Choroid plexus epithelial cell (primary cell): ENCODE data around the gene FRMD4A.
A peak's percentile ranks its signal among the peaks of the same experiment; 100 is the strongest.

Experiments used
- DNase-seq: peaks from one replicate; pipeline ENCODE4 v3.0.0-alpha.2; 2010; ENCODE audit warnings: low read depth
- H3K4me3 ChIP-seq: 2 replicates; pipeline ENCODE4 v1.5.1; 2011; ENCODE audit warnings: low read depth, mild to moderate bottlenecking, control low read depth, low read length, moderate library complexity
- TF ChIP-seq, protein P1 (sequence below): conservative IDR thresholded peaks from 2 replicates; pipeline ENCODE4 v1.5.1; 2011; ENCODE audit warnings: low read depth, mild to moderate bottlenecking, control low read depth, inconsistent platforms, low read length, moderate library complexity

FRMD4A gene

GRCh38 chr10:14259696-14260566, 70.8 kb downstream of the FRMD4A start:
- TF ChIP-seq, protein P1, sequence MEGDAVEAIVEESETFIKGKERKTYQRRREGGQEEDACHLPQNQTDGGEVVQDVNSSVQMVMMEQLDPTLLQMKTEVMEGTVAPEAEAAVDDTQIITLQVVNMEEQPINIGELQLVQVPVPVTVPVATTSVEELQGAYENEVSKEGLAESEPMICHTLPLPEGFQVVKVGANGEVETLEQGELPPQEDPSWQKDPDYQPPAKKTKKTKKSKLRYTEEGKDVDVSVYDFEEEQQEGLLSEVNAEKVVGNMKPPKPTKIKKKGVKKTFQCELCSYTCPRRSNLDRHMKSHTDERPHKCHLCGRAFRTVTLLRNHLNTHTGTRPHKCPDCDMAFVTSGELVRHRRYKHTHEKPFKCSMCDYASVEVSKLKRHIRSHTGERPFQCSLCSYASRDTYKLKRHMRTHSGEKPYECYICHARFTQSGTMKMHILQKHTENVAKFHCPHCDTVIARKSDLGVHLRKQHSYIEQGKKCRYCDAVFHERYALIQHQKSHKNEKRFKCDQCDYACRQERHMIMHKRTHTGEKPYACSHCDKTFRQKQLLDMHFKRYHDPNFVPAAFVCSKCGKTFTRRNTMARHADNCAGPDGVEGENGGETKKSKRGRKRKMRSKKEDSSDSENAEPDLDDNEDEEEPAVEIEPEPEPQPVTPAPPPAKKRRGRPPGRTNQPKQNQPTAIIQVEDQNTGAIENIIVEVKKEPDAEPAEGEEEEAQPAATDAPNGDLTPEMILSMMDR, result no peak
- peak; percentile 80 for DNase-seq
- no peak overlapping the region for H3K4me3 ChIP-seq

DNA sequence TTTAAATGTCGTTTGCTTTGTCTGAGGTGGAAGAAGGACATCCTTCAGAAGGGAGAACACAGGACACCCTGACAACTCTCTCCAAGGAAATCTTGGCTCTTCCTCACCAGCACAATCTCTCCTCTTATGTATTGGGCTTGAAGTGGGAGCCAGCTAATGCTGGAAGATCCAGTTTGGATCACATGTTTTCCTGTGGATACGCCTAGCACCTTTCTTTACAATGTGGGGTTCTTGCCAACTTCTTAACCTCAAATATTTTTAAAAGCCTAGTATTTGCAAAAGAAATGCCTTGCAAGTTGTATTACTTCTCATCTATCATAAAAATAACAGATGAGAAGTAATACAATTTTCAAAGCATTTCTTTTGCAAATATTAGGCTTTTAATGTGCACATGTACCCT, 76.4 kb downstream of the FRMD4A start:
- no peak overlapping the region for H3K4me3 ChIP-seq
- DNase-seq, result peak; percentile 43
- TF ChIP-seq, protein P1, result no peak

GRCh38 chr10:14253711-14254110, 77.0 kb downstream of the FRMD4A start:
- no peak overlapping the region for H3K4me3 ChIP-seq
- no peak for DNase-seq
- TF ChIP-seq, protein P1, result no peak

GRCh38 chr10:14253079-14253478, 77.6 kb downstream of the FRMD4A start:
- TF ChIP-seq, protein P1, result no peak
- H3K4me3 ChIP-seq, result no peak overlapping the region
- DNase-seq, result peak; percentile 13

DNA sequence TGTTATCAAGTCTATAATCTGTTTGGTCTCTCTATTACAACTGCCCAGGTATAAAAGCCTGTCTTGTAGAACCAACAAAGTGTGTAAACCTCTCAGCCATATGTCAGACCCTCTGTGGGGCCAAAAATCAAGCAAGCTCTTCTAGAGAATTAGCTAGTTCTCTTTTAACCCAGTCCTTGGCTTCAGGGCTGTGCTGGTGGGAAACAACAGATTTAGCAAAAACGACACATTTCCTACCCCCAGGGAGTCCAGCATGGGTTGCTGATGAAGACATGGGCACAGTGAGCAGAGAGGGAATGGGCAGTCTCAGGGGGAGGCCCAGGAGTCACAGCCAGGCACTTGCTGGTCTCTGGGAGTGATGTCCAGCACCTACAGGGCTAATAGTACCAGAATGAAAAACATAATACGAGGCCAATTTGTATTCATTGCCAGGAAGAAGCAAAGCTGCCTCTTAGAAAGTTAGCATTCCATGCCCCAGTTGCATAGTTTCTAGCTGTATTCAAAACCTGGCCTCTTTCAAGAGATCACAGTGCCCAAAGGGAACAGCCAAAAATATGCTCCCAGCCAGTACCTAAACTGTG, 80.1 kb downstream of the FRMD4A start:
- H3K4me3 ChIP-seq, result no peak overlapping the region
- DNase-seq, result no peak
- TF ChIP-seq, protein P1, result no peak

DNA sequence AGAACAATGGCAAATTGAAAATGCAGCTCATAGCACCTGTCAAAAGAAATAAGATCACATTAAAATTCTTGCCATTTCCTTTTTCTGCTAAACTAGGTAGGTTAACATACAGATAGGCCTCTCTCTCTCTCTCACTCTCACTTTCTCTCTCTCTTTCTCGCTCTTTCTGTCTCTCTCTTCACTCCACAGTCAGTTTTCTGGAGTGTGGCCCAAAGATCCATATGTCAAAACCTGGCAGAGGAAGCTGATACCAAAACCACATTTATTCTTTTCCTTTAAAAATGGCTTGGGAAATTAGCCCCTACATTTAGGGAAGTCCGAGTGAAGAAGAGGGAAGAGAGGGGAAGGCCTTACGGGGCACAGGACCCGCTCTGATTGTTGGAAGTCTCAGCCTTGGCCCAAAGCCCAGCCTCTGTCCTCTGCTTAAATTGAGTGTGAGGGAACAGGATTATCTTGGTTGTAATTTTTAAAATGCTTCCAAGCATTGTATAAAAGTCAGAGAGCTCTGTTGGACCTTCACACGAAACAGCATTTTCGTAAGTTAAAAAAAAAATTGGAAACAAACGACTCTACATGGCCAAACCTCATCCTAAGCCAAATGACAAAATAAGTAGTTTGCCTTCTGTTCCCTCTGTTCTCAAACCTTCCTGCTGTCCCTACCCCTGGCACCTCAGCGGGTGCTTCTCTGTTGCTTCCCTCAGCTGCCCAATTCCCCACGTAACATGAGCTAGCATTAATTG, 83.2 kb downstream of the FRMD4A start:
- DNase-seq, result no peak
- TF ChIP-seq, protein P1, result no peak
- H3K4me3 ChIP-seq, result no peak overlapping the region
